ENCODE data around the gene THOC6.

The THOC6 gene

DNA sequence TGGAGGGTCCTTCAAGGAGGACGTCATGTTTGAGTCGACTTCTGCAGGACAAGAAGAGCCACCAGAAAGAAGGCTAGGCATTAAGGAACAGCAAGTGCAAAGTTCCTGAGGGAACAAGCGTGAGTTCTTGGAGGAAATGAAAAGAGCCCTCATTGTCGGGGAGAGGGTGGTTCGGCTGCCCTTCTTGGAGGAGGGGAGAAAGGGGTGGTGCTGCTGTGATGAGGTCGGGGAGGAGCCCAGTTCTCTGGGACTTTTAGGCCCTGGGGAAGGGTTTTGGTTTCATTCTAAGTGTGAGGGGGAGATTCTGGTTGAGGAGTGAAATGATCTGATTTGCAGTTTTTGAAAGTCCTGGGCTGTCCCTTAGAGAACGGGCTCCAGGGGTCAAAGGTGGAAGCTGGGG lies 8.8 kb downstream of the THOC6 start:
- in situ Hi-C loops (cut with HindIII; ENCODE audit: low pct_unique_long_range_greater_than_20kb, low sequenced_read_pairs), result no loop called here

DNA sequence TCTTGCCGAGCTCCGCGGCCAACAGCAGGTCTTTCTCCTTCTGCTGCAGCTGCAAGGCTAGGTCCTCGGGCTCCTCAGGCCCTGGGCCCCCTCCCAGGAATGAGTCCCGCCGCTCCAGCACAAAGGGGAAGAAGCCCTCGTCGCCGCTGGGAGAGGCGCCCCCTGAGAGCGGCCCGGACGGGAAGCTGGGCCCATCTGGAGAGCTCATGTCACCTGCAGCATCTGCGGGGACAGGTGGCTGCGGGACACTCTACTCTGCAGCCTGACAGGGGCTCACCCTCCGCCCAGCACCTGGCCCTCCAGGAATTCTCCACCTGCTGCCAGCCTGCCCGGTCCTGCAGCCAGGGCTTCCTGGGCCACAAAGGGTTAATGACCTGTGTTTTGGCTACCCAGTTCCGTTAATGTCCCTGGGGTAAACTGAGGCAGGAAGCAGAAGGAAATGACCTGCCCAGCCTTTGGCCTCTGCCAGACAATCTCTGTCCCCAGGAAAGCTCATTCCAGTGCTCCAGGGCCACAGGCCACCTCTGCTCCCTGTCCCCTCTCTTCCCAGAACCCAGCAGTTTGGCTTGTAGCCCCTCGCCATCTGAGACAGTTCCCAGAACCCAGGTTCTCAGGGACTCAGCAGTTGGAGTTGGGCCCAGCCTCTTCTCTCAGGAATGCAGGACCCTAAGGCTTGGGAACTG lies 11.6 kb downstream of the THOC6 start:
- no peak for DNase-seq (ENCODE audit: low read depth in 1 of 2, low spot score in 1 of 2)
- in situ Hi-C loops (cut with HindIII; ENCODE audit: low pct_unique_long_range_greater_than_20kb, low sequenced_read_pairs), result no loop called here
- TF ChIP-seq JUND (IDR thresholded peaks at IDR 0.05; ENCODE audit: low read depth), result no peak

More for the DNA sequence above, 8.8 kb downstream of the THOC6 start:
- DNase-seq (ENCODE audit: low read depth in 1 of 2, low spot score in 1 of 2), result no peak
- TF ChIP-seq JUND (IDR thresholded peaks at IDR 0.05; ENCODE audit: low read depth), result no peak

DNA sequence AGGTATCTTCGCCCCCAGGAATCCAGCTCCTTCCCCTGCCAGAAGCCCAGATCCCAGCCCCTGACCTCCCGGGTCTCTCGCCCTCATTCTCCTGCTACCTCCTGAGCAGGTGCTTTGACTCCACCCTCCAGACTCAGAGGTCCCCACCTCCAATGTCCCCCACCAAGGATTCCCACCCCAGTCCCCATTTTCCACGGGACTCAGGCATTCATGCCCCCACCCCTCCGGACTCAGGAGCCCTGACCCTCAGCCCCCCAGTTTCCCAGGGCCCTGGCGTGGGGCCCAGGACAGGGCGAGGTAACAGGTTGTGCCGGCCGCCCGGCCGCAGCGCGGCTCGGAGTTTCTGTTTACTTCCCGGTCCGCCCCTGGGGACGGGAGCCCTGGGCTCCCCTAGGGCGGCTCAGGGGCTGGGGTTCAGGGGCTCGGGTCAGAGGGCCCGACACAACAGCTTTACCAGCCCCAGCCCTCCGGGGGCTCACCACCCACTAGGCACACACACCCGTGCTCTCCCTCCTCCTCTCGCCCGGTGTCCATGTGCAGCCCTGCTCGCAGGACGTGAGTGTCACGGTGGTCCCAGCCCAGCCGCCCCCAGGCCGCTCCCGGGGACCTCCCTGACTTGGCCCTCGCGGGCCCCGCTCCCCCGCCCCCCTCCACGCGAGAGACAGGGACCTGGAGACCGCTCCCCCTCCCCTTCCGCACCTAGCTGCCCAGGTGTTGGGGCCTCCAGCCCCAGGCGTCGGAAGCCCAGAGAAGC lies 12.3 kb downstream of the THOC6 start:
- TF ChIP-seq JUND (IDR thresholded peaks at IDR 0.05; ENCODE audit: low read depth), result no peak
- in situ Hi-C loops (cut with HindIII; ENCODE audit: low pct_unique_long_range_greater_than_20kb, low sequenced_read_pairs), result no loop called here
- peak; percentile 29 to 57 for DNase-seq (ENCODE audit: low read depth in 1 of 2, low spot score in 1 of 2)

DNA sequence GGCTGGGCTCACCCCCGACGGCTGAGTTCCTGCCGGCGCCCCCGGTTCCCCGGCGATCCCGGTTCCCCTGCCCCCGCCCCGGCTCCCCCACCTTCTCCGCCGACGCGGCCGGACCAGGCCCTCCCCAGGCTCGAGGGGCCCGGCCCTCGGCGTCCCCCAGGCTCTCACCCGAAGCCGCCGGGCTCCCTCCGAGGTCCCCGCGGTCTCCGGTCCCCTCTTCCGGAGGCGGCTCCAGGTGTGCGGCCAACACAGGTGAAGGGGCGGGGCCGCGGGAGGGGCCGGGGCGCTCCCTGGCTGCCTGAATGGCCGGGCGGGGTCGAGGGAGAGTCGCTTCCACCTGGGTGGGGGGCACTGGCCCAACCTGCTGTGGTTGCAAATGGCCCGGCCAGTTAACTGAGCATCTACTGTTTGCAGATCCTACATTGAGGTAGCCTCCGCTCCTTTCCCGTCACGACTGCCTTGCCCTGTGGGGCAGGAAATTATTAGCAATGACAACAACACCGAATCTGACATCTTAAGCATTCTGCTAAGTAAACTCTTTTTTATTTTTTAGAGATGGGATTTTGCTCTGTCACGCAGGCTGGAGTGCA lies 13.0 kb downstream of the THOC6 start, which contains the start of gene BICDL2:
TSS of gene BICDL2 (minus strand) at position 219 of the 590 bp plus-strand sequence. CDS start 1,448 bp downstream, outside the sequence.
- in situ Hi-C loops (cut with HindIII; ENCODE audit: low pct_unique_long_range_greater_than_20kb, low sequenced_read_pairs), result no loop called here
- TF ChIP-seq JUND (IDR thresholded peaks at IDR 0.05; ENCODE audit: low read depth), result no peak

DNA sequence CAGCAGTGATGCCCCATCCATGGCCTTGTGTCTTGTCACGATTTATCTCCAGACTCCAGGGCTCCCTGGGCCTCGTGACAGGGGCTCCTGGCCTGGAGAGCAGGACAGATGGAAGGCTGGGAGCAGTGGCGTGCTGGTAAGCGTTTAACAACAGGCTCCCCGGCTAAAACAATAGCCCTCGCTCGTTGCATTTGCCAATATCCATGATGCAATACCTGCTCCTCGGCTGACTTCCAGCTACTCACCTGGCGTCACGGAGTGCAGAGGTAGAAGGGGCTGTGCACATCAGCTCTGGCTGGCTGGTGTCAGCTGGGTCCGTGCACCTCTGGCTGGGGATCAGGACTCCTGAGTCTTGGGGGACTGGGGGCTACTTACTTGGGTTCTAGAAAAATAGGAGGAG lies 14.4 kb downstream of the THOC6 start:
- TF ChIP-seq JUND (IDR thresholded peaks at IDR 0.05; ENCODE audit: low read depth), result no peak
- DNase-seq (ENCODE audit: low read depth in 1 of 2, low spot score in 1 of 2), result peak in 1 of 2 experiments; percentile 72
- in situ Hi-C loops (cut with HindIII; ENCODE audit: low pct_unique_long_range_greater_than_20kb, low sequenced_read_pairs), result no loop called here

More for the DNA sequence above, 13.0 kb downstream of the THOC6 start, which contains the start of gene BICDL2:
- peak; percentile 59 to 85 for DNase-seq (ENCODE audit: low read depth in 1 of 2, low spot score in 1 of 2)

DNA sequence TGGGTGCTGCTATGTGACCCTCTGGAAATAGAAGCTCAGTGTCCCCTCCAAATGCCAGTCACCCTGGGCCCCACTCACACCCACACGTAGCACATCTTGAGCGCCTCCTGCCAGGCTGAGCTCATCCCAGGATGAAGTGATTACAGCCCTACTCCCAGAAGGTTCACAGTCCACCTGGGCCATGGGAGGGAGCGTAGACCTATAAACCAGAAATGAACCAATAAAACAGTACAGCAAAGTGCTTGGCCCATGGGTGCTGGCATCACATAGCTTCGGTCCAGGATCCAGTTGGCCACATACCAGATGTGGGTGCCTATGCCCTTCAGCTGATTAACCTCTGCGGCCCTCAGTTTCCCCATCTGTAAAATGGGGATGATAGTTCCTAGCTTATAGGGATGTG lies 15.1 kb downstream of the THOC6 start:
- in situ Hi-C loops (cut with HindIII; ENCODE audit: low pct_unique_long_range_greater_than_20kb, low sequenced_read_pairs), result no loop called here
- TF ChIP-seq JUND (IDR thresholded peaks at IDR 0.05; ENCODE audit: low read depth), result no peak
- DNase-seq (ENCODE audit: low read depth in 1 of 2, low spot score in 1 of 2), result no peak

DNA sequence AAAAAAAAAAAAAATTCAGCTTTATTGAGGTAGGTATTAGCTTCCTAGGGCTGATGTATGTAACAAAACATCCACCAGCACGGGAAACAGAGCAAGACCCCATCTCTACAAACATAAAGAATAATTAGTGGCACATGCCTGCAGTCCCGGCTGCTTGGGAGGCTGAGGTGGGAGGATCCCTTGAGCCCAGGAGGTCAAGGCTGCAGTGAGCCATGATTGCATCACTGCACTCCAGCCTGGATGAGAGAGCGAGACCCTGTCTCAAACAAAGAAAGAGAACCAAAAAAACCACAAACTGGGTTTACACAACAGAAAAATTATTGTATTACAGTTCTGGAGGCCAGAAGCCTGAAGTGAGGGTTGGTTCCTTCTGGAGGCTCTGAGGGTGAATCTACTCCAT lies 18.5 kb downstream of the THOC6 start:
- in situ Hi-C loops (cut with HindIII; ENCODE audit: low pct_unique_long_range_greater_than_20kb, low sequenced_read_pairs), result no loop called here
- no peak for TF ChIP-seq JUND (IDR thresholded peaks at IDR 0.05; ENCODE audit: low read depth)
- no peak for DNase-seq (ENCODE audit: low read depth in 1 of 2, low spot score in 1 of 2)

DNA sequence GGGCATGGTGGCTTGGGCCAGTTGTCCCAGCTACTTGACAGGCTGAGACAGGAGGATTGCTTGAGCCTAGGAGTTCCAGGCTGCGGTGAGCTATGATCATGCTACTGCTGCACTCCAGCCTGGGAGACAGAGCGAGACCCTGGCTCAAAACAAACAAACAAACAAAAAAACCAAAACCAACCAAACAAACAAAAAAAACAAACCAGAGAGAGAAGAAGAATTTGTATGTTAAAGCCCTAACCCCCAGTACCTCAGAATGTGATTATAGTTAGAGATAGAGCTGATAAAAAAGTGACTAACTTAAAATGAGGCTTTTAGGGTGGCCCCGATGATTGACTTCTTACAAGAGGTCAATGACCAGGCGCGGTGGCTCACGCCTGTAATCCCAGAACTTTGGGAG lies 20.9 kb downstream of the THOC6 start:
- DNase-seq (ENCODE audit: low read depth in 1 of 2, low spot score in 1 of 2), result no peak
- in situ Hi-C loops (cut with HindIII; ENCODE audit: low pct_unique_long_range_greater_than_20kb, low sequenced_read_pairs), result no loop called here
- TF ChIP-seq JUND (IDR thresholded peaks at IDR 0.05; ENCODE audit: low read depth), result no peak

DNA sequence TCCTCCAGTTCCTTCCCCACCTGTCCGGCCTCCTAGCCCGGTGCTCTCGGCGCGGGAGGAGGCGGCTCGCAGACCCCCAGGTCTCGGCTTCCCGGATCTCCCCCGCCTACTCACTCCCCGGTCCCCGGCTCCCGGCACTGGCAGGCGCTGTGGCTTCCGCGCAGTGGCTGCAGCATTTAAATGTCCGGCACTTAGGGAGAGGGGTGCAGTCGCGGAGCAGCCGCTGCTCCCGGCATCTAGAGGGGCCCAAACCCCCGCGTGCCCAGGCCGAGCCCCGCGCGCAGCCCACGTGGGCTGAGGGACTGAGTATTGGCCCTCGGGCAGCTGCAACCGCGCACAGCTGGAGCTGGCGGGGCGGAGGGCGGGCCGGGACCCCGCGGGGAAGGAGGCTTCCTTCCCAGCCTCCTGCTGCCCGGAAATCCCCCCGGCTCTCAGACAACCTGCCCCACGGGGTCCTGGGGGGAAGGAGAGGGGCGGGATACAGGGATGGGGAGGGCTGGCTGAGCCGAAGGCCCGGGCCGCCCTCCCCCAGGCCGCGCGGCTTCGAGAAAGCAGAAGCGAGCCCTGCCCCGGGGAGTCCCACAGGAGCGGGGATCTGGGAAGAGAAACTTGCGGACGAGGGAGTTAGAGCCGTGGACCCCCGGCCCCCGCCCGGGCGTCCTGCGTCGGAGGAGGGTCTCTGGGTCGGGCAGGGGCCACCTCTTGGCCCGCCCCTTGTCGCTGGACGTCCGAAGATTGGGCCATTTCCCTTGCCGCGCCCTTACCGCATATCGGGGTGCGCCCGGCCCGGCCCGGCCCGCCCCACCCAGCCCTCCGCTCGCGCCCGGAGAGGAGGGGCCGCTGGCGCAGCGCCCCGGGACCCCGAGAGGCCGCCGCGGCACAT lies 22.2 kb downstream of the THOC6 start, which contains the start of gene MMP25:
TSS of gene MMP25 (plus strand) at position 804 of the 883 bp plus-strand sequence. CDS start 357 bp downstream, outside the sequence.
- DNase-seq (ENCODE audit: low read depth in 1 of 2, low spot score in 1 of 2), result peak in 1 of 2 experiments; percentile 72
- TF ChIP-seq JUND (IDR thresholded peaks at IDR 0.05; ENCODE audit: low read depth), result no peak
- in situ Hi-C loops (cut with HindIII; ENCODE audit: low pct_unique_long_range_greater_than_20kb, low sequenced_read_pairs), result no loop called here

DNA sequence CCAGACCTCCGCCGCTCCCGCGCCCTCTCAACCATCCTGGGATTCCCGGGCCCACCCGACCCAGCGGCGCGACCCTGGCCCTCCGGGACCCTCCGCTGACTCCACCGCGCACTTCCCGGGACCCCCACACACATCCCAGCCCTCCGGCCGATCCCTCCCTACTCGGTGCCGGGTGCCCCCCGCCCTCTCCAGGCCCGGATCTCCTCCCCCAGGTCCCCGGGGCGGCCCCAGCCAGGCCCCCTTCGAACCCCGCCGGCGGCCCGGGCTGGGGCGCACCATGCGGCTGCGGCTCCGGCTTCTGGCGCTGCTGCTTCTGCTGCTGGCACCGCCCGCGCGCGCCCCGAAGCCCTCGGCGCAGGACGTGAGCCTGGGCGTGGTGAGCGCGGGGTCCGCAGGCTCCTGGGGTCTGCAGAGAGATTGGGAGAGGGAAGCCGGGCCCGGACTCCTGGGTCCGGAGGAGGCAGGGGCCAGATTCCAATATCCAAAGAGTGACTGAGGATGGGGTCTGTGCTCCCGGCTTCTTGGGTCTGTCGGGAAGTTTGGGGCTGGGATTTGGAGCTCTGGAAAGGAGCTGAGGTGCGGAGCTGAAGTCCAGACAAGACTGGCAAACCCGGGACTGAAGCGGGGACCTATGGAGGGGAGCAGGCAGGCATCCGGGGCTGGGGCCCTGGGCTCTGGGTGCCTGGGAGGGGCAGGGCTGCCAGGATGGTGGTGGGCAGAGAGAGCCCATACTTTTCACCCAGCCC lies 23.0 kb downstream of the THOC6 start:
- in situ Hi-C loops (cut with HindIII; ENCODE audit: low pct_unique_long_range_greater_than_20kb, low sequenced_read_pairs), result no loop called here
- no peak for TF ChIP-seq JUND (IDR thresholded peaks at IDR 0.05; ENCODE audit: low read depth)
- no peak for DNase-seq (ENCODE audit: low read depth in 1 of 2, low spot score in 1 of 2)

DNA sequence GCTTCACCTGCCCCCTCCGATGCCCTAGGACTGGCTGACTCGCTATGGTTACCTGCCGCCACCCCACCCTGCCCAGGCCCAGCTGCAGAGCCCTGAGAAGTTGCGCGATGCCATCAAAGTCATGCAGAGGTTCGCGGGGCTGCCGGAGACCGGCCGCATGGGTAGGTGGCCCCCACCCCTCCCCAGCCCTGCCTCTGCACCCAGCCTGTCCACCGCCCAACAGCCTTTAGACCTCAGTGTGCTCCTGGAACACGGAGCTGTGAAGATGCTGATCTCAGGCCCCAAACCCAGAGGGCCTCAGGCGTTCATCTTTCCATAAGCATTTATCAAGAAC lies 23.5 kb downstream of the THOC6 start:
- in situ Hi-C loops (cut with HindIII; ENCODE audit: low pct_unique_long_range_greater_than_20kb, low sequenced_read_pairs), result no loop called here
- TF ChIP-seq JUND (IDR thresholded peaks at IDR 0.05; ENCODE audit: low read depth), result no peak
- DNase-seq (ENCODE audit: low read depth in 1 of 2, low spot score in 1 of 2), result no peak
